Stomach (tissue), 4 donors: Measurements from ENCODE around the gene TCEANC2.
"Not testable (repeated sequence)": the region's sequence is repeated elsewhere in the genome, so short reads cannot be mapped to it uniquely, and the experiment has no call there.

Experiments used
- EP300 ChIP-seq: sonication (generic); formaldehyde crosslinking; IDR thresholded peaks from one replicate; pipeline ENCODE4 v1.6.1; 2017; ENCODE audit warnings: antibody characterized with exemption
- POLR2A ChIP-seq, 4 donors: fragments of 450-650 bp; IDR thresholded peaks; one replicate each; pipeline ENCODE4 v1.6.1; 2016; ENCODE audit warnings: antibody characterized with exemption in 4 of 4, control low read depth in 2 of 4, mild to moderate bottlenecking in 1 of 4, moderate library complexity in 1 of 4
- POLR2AphosphoS5 ChIP-seq, 3 donors: sonication (generic); formaldehyde crosslinking; IDR thresholded peaks; one replicate each; pipeline ENCODE4 v1.6.1; 2016; ENCODE audit warnings: antibody characterized with exemption in 3 of 3
- TF ChIP-seq, protein P1 (sequence below), 7 experiments: fragments of 450-650 bp in 4 of 7; fragments of 200-600 bp in 3 of 7; sonication (generic) in 3 of 7; IDR thresholded peaks; one replicate each; pipeline ENCODE4 v1.5.1; 2016 to 2019; ENCODE audit warnings: antibody characterized with exemption in 7 of 7, control low read depth in 2 of 7, mild to moderate bottlenecking in 1 of 7

GRCh38 chr1:54003750-54004480, 49.5 kb upstream of the TCEANC2 start:
- TF ChIP-seq, protein P1, sequence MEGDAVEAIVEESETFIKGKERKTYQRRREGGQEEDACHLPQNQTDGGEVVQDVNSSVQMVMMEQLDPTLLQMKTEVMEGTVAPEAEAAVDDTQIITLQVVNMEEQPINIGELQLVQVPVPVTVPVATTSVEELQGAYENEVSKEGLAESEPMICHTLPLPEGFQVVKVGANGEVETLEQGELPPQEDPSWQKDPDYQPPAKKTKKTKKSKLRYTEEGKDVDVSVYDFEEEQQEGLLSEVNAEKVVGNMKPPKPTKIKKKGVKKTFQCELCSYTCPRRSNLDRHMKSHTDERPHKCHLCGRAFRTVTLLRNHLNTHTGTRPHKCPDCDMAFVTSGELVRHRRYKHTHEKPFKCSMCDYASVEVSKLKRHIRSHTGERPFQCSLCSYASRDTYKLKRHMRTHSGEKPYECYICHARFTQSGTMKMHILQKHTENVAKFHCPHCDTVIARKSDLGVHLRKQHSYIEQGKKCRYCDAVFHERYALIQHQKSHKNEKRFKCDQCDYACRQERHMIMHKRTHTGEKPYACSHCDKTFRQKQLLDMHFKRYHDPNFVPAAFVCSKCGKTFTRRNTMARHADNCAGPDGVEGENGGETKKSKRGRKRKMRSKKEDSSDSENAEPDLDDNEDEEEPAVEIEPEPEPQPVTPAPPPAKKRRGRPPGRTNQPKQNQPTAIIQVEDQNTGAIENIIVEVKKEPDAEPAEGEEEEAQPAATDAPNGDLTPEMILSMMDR (IDR thresholded peaks at IDR 0.05), result not testable (repeated sequence)
- not testable (repeated sequence) for TF ChIP-seq POLR2A (IDR thresholded peaks at IDR 0.05); POLR2AphosphoS5 (IDR thresholded peaks at IDR 0.05); EP300
